Fibroblast of skin of abdomen (primary cell): ENCODE data around the gene TRIM45.
A peak's percentile ranks its signal among the peaks of the same experiment; 100 is the strongest.
"Not testable (repeated sequence)": the region's sequence is repeated elsewhere in the genome, so short reads cannot be mapped to it uniquely, and the experiment has no call there.

Experiments used
- DNase-seq: peaks from one replicate; pipeline ENCODE4 v3.0.0-alpha.2; 2013

The TRIM45 gene

GRCh38 chr1:117128323-117129079, 7.0 kb upstream of the TRIM45 start:
- peak; percentile 52 for DNase-seq

GRCh38 chr1:117127795-117128194, 6.2 kb upstream of the TRIM45 start:
- no peak for DNase-seq

GRCh38 chr1:117124661-117125060, 3.1 kb upstream of the TRIM45 start:
- no peak for DNase-seq

GRCh38 chr1:117123274-117123673, 1.7 kb upstream of the TRIM45 start:
- no peak for DNase-seq

- DNase-seq = no peak
These were observed 929 bp upstream of the TRIM45 start for GRCh38 chr1:117122330-117123025.

- DNase-seq = no peak
These were observed 568 bp downstream of the TRIM45 start for GRCh38 chr1:117120774-117121588.

GRCh38 chr1:117119144-117119543, 2.4 kb downstream of the TRIM45 start:
- DNase-seq = not testable (repeated sequence)

- DNase-seq = no peak
These were observed 3.4 kb downstream of the TRIM45 start for GRCh38 chr1:117118137-117118536.

GRCh38 chr1:117117697-117118096, 3.9 kb downstream of the TRIM45 start:
- no peak for DNase-seq

GRCh38 chr1:117116784-117117130, 4.8 kb downstream of the TRIM45 start:
- DNase-seq = no peak

GRCh38 chr1:117116090-117116783, 5.3 kb downstream of the TRIM45 start:
- DNase-seq = no peak

- DNase-seq = no peak
These were observed 6.7 kb downstream of the TRIM45 start for GRCh38 chr1:117114877-117115276.

GRCh38 chr1:117113199-117113598, 8.3 kb downstream of the TRIM45 start:
- DNase-seq = no peak

GRCh38 chr1:117112047-117112717, 9.4 kb downstream of the TRIM45 start:
- no peak for DNase-seq

GRCh38 chr1:117110774-117111173, 10.8 kb downstream of the TRIM45 start:
- DNase-seq = peak; percentile 30

GRCh38 chr1:117107364-117107763, 14.2 kb downstream of the TRIM45 start:
- no peak for DNase-seq

- peak; percentile 35 for DNase-seq
These were observed 15.1 kb downstream of the TRIM45 start for GRCh38 chr1:117106478-117106877.

GRCh38 chr1:117105722-117106121, 15.8 kb downstream of the TRIM45 start:
- no peak for DNase-seq

- DNase-seq = peak; percentile 61
These were observed 16.6 kb downstream of the TRIM45 start for GRCh38 chr1:117104986-117105385.

- not testable (repeated sequence) for DNase-seq
These were observed 19.7 kb downstream of the TRIM45 start for GRCh38 chr1:117101858-117102257.

GRCh38 chr1:117101334-117101733, 20.2 kb downstream of the TRIM45 start:
- no peak for DNase-seq

GRCh38 chr1:117098287-117098890, 23.2 kb downstream of the TRIM45 start:
- DNase-seq = no peak
